ENCODE measurements around the gene CLSTN3.

CLSTN3 gene

DNA sequence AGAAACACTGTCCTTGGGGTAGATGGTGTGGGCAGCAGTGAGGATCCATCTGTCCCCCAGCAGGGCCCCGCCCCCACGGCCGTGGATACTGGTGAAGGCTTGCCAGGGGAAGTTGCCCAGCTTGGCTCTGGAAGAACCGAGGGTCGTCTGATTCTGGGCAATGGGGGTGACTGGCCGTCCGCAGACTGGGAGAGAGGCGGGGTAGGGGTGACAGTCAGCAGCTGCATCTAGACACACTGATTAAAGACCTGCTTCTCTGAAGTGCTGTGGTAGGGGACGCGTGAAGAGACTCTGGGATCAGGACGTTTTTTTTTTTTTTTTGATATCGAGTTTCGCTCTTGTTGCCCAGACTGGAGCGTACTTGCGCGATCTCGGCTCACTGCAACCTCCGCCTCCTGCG, 33.2 kb upstream of the CLSTN3 start:
- DNase-seq (ENCODE audit: low read depth), result no peak
- no peak for TF ChIP-seq CTCF (conservative IDR thresholded peaks at IDR 0.05; ENCODE audit: control insufficient read depth, insufficient read depth, low read depth, low read length)
- no peak overlapping the region for H3K4me3 ChIP-seq (ENCODE audit: control insufficient read depth, low read depth, low read length)

- TF ChIP-seq CTCF (conservative IDR thresholded peaks at IDR 0.05; ENCODE audit: control insufficient read depth, insufficient read depth, low read depth, low read length), result no peak
- no peak overlapping the region for H3K4me3 ChIP-seq (ENCODE audit: control insufficient read depth, low read depth, low read length)
- DNase-seq (ENCODE audit: low read depth), result no peak
Observed at GRCh38 chr12:7099290-7099996, 30.7 kb upstream of the CLSTN3 start.

GRCh38 chr12:7100239-7100638, 29.9 kb upstream of the CLSTN3 start:
- TF ChIP-seq CTCF (conservative IDR thresholded peaks at IDR 0.05; ENCODE audit: control insufficient read depth, insufficient read depth, low read depth, low read length), result no peak
- no peak for DNase-seq (ENCODE audit: low read depth)
- no peak overlapping the region for H3K4me3 ChIP-seq (ENCODE audit: control insufficient read depth, low read depth, low read length)

- TF ChIP-seq CTCF (conservative IDR thresholded peaks at IDR 0.05; ENCODE audit: control insufficient read depth, insufficient read depth, low read depth, low read length), result no peak
- DNase-seq (ENCODE audit: low read depth), result no peak
- H3K4me3 ChIP-seq (ENCODE audit: control insufficient read depth, low read depth, low read length), result no peak overlapping the region
Observed at GRCh38 chr12:7101047-7101693, 29.0 kb upstream of the CLSTN3 start.

GRCh38 chr12:7101694-7102131, 28.5 kb upstream of the CLSTN3 start:
- peak; percentile 77 for DNase-seq (ENCODE audit: low read depth)
- TF ChIP-seq CTCF (conservative IDR thresholded peaks at IDR 0.05; ENCODE audit: control insufficient read depth, insufficient read depth, low read depth, low read length), result no peak
- H3K4me3 ChIP-seq (ENCODE audit: control insufficient read depth, low read depth, low read length), result no peak overlapping the region

GRCh38 chr12:7102582-7102981, 27.6 kb upstream of the CLSTN3 start:
- DNase-seq (ENCODE audit: low read depth), result no peak
- no peak for TF ChIP-seq CTCF (conservative IDR thresholded peaks at IDR 0.05; ENCODE audit: control insufficient read depth, insufficient read depth, low read depth, low read length)

More at GRCh38 chr12:7102582-7102981, 27.6 kb upstream of the CLSTN3 start:
- H3K4me3 ChIP-seq (ENCODE audit: control insufficient read depth, low read depth, low read length), result no peak overlapping the region

All from fibroblast of mammary gland (primary cell).